T47D (cell line): ENCODE measurements around the gene ENHO.
"Not testable (repeated sequence)": the region's sequence is repeated elsewhere in the genome, so short reads cannot be mapped to it uniquely, and the experiment has no call there.

Source experiments
- DNase-seq, 2 experiments: peaks; one replicate each; pipeline versions ENCODE4 v3.0.0 to v3.0.0-alpha.2; 2011 to 2012; ENCODE audit warnings: low read depth in 1 of 2, low spot score in 1 of 2
- JUND ChIP-seq: IDR thresholded peaks from 2 replicates; pipeline ENCODE4 v1.6.1; 2012; ENCODE audit warnings: low read depth
- in situ Hi-C: cut with HindIII; loops from 2 replicates; pipeline ENCODE4 v1.10.0; 2016; ENCODE audit warnings: low sequenced_read_pairs, low pct_unique_long_range_greater_than_20kb

The ENHO gene

GRCh38 chr9:34490760-34491159 lies 32.0 kb downstream of the ENHO start:
- in situ Hi-C loops: no loop called here
- TF ChIP-seq JUND: no peak
- no peak for DNase-seq

DNA sequence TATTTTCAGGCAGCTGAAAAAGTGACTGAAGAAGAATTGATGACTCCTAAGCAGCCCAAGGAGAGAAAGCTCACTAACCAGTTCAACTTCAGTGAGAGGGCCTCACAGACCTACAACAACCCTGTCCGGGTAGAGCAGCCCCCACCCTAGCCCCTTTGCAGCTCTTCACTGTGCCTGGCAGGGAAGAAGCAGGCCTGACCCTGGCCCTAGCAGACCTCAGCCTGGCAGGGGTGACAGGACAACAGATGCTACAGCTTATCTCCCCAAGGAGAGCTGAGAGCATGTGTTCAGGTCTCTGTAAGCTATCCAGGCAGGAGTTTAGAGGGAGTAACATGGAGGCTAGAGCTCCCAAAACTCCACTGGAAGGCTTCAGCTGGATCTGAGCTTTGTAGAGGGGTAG lies 32.4 kb downstream of the ENHO start:
- TF ChIP-seq JUND: no peak
- no peak for DNase-seq
- in situ Hi-C loops: no loop called here

DNA sequence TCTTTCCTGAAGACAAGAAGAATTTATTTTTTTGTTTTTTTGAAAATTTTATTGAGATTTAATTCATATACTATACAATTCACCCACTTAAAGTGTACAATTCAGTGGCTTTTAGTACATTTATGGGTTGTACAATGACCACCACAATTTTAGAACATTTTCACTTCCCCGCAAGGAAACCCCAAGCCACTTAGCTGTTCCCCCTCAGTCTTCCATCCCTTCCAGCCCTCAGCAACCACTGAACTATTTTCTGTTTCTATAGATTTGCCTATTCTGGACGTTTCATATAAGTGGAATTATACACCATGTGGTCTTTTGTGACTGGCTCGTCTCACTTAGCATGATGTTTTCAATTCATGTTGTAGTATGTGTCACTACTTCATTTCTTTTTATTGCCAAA lies 36.2 kb downstream of the ENHO start:
- TF ChIP-seq JUND: no peak
- in situ Hi-C loops: no loop called here

GRCh38 chr9:34485822-34486221 lies 37.0 kb downstream of the ENHO start:
- no peak for TF ChIP-seq JUND
- no peak for DNase-seq
- in situ Hi-C loops: no loop called here

More for the DNA sequence above, 36.2 kb downstream of the ENHO start:
- no peak for DNase-seq

DNA sequence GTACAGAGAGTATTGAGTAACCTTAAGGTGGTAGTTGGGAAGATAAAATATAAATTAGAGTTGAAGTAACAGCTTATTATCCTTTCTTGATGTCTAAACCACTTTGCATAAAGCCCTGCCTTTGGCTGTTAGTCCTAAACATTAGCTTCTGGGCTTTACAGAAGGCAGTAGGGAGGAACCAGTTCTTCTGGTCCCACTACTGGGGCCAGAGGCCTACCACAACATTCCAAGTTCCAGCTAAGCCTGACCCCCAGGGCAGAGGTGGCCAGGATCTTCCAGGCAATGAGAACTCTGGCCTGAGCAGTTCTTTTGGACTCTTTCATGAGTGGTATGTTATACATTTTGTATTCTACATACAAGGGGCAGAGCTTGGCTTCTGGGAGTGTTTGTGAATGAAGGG lies 38.1 kb downstream of the ENHO start:
- in situ Hi-C loops: no loop called here
- peak; percentile 37 to 91 for DNase-seq
- TF ChIP-seq JUND: no peak

- in situ Hi-C loops, DNase-seq: not testable (repeated sequence)
Measured at GRCh38 chr9:34482746-34483145, 40.0 kb downstream of the ENHO start.

DNA sequence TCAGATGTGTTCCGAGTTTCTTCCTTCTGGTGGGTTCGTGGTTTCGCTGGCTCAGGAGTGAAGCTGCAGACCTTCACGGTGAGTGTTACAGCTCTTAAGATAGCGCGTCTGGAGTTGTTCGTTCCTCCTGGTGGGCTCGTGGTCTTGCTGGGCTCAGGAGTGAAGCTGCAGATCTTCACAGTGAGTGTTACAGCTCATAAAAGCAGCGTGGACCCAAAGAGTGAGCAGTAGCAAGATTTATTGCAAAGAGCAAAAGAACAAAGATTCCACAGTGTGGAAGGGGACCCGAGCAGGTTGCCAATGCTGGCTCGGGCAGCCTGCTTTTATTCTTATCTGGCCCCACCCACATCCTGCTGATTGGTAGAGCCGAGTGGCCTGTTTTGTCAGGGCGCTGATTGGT lies 41.2 kb downstream of the ENHO start:
- in situ Hi-C loops, DNase-seq: not testable (repeated sequence)

GRCh38 chr9:34479431-34479866 lies 43.3 kb downstream of the ENHO start:
- no peak for TF ChIP-seq JUND
- in situ Hi-C loops: no loop called here
- DNase-seq: no peak

DNA sequence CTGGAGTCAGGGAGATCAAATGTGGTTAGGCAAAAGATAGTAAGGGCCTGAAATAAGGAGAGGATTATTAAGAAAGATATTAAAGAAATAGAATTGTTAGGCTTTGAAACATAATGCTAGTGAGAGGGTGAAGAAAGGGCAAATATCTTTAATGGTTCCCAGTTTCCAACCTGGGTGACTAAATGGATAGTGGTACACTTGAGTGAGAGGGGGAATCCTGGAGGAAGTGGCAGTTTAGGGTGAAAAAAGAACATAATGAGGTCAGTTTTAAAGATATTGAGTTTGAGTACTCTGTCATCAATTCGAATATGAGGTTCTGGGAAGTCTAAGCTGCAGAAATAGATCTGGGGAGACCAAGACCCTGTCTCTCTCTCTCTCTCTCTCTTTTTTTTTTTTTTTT lies 45.2 kb downstream of the ENHO start:
- in situ Hi-C loops: no loop called here
- no peak for TF ChIP-seq JUND
- no peak for DNase-seq

DNA sequence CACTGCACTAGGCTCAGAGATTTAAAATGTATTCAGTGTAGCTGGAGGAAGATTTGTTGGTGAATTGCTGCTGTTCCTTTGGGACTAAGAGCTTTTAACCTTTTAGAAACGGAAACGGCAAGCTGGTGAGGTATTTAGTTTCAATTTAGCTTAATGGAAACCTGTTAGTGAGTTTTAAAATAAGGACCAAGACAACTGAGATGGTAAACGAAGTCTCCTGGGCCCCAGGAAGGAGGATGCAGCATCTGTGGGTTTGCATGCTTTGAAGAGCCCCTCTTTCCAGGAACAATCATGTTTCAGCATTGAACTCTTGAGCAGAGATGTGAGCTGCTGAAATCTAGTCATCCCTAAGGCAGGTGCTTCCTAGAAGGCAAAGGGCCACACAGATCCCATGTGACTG lies 47.7 kb downstream of the ENHO start:
- no peak for TF ChIP-seq JUND
- in situ Hi-C loops: no loop called here
- DNase-seq: no peak
